ENCODE measurements around the gene ARHGAP12.

ARHGAP12 gene

GRCh38 chr10:31923389-31923788 is 5.2 kb downstream of the ARHGAP12 start:
- no peaks in the 10 kb centered on the region for H3K36me3 ChIP-seq (ENCODE audit: insufficient read depth, low read length)
- peaks cover 85% of the 10 kb centered on the region for H3K79me2 ChIP-seq (ENCODE audit: control insufficient read depth, insufficient read depth, low read length, unreplicated experiment)
- H3K27ac ChIP-seq (ENCODE audit: low read depth, low read length), result no peak overlapping the region
- H3K4me3 ChIP-seq (ENCODE audit: low read depth, low read length), result no peak overlapping the region
- H3K27me3 ChIP-seq (ENCODE audit: insufficient read depth, low read length), result no peaks in the 10 kb centered on the region
- H3K4me1 ChIP-seq (ENCODE audit: control insufficient read depth, insufficient read depth, low read length, unreplicated experiment), result peaks cover 12% of the 10 kb centered on the region
- H2AFZ ChIP-seq (ENCODE audit: low read length, unreplicated experiment), result no peak overlapping the region

GRCh38 chr10:31921031-31921430 is 7.6 kb downstream of the ARHGAP12 start:
- Histone ChIP-seq H3K79me2 (ENCODE audit: control insufficient read depth, insufficient read depth, low read length, unreplicated experiment) (peaks cover 87% of the 10 kb centered on the region), H3K27ac (ENCODE audit: low read depth, low read length) (no peak overlapping the region), H3K4me1 (ENCODE audit: control insufficient read depth, insufficient read depth, low read length, unreplicated experiment) (peaks cover 7% of the 10 kb centered on the region), H3K27me3 (ENCODE audit: insufficient read depth, low read length) (no peaks in the 10 kb centered on the region), H2AFZ (ENCODE audit: low read length, unreplicated experiment) (no peak overlapping the region), H3K4me3 (ENCODE audit: low read depth, low read length) (no peak overlapping the region), H3K36me3 (ENCODE audit: insufficient read depth, low read length) (no peaks in the 10 kb centered on the region)

GRCh38 chr10:31920538-31920937 is 8.1 kb downstream of the ARHGAP12 start:
- Histone ChIP-seq H3K4me1 (ENCODE audit: control insufficient read depth, insufficient read depth, low read length, unreplicated experiment) (peaks cover 5% of the 10 kb centered on the region), H2AFZ (ENCODE audit: low read length, unreplicated experiment) (no peak overlapping the region), H3K4me3 (ENCODE audit: low read depth, low read length) (no peak overlapping the region), H3K79me2 (ENCODE audit: control insufficient read depth, insufficient read depth, low read length, unreplicated experiment) (peaks cover 87% of the 10 kb centered on the region), H3K27ac (ENCODE audit: low read depth, low read length) (no peak overlapping the region), H3K27me3 (ENCODE audit: insufficient read depth, low read length) (no peaks in the 10 kb centered on the region), H3K36me3 (ENCODE audit: insufficient read depth, low read length) (no peaks in the 10 kb centered on the region)

GRCh38 chr10:31918671-31919409 is 9.8 kb downstream of the ARHGAP12 start:
- Histone ChIP-seq H3K27ac (ENCODE audit: low read depth, low read length) (no peak overlapping the region), H2AFZ (ENCODE audit: low read length, unreplicated experiment) (no peak overlapping the region), H3K4me1 (ENCODE audit: control insufficient read depth, insufficient read depth, low read length, unreplicated experiment) (peaks cover 1% of the 10 kb centered on the region), H3K79me2 (ENCODE audit: control insufficient read depth, insufficient read depth, low read length, unreplicated experiment) (peaks cover 87% of the 10 kb centered on the region), H3K27me3 (ENCODE audit: insufficient read depth, low read length) (no peaks in the 10 kb centered on the region), H3K4me3 (ENCODE audit: low read depth, low read length) (no peak overlapping the region), H3K36me3 (ENCODE audit: insufficient read depth, low read length) (no peaks in the 10 kb centered on the region)

GRCh38 chr10:31914370-31914769 is 14.3 kb downstream of the ARHGAP12 start:
- peaks cover 22% of the 10 kb centered on the region for H3K4me1 ChIP-seq (ENCODE audit: control insufficient read depth, insufficient read depth, low read length, unreplicated experiment)
- no peak overlapping the region for H2AFZ ChIP-seq (ENCODE audit: low read length, unreplicated experiment)
- H3K79me2 ChIP-seq (ENCODE audit: control insufficient read depth, insufficient read depth, low read length, unreplicated experiment), result peaks cover 95% of the 10 kb centered on the region
- no peak overlapping the region for H3K27ac ChIP-seq (ENCODE audit: low read depth, low read length)
- H3K27me3 ChIP-seq (ENCODE audit: insufficient read depth, low read length), result no peaks in the 10 kb centered on the region
- H3K4me3 ChIP-seq (ENCODE audit: low read depth, low read length), result no peak overlapping the region
- H3K36me3 ChIP-seq (ENCODE audit: insufficient read depth, low read length), result no peaks in the 10 kb centered on the region

GRCh38 chr10:31912898-31913850 is 15.5 kb downstream of the ARHGAP12 start:
- H3K36me3 ChIP-seq (ENCODE audit: insufficient read depth, low read length), result no peaks in the 10 kb centered on the region
- H3K79me2 ChIP-seq (ENCODE audit: control insufficient read depth, insufficient read depth, low read length, unreplicated experiment), result peaks cover 96% of the 10 kb centered on the region
- H3K27ac ChIP-seq (ENCODE audit: low read depth, low read length), result peak overlapping the region; percentile 62
- H3K27me3 ChIP-seq (ENCODE audit: insufficient read depth, low read length), result no peaks in the 10 kb centered on the region
- H2AFZ ChIP-seq (ENCODE audit: low read length, unreplicated experiment), result peak overlapping the region; percentile 33
- peak overlapping the region; percentile 68 for H3K4me3 ChIP-seq (ENCODE audit: low read depth, low read length)
- peaks cover 29% of the 10 kb centered on the region for H3K4me1 ChIP-seq (ENCODE audit: control insufficient read depth, insufficient read depth, low read length, unreplicated experiment)

GRCh38 chr10:31912289-31912688 is 16.3 kb downstream of the ARHGAP12 start:
- H3K36me3 ChIP-seq (ENCODE audit: insufficient read depth, low read length), result no peaks in the 10 kb centered on the region
- no peaks in the 10 kb centered on the region for H3K27me3 ChIP-seq (ENCODE audit: insufficient read depth, low read length)
- peak overlapping the region; percentile 62 for H3K27ac ChIP-seq (ENCODE audit: low read depth, low read length)
- no peak overlapping the region for H2AFZ ChIP-seq (ENCODE audit: low read length, unreplicated experiment)
- peaks cover 94% of the 10 kb centered on the region for H3K79me2 ChIP-seq (ENCODE audit: control insufficient read depth, insufficient read depth, low read length, unreplicated experiment)
- peak overlapping the region; percentile 68 for H3K4me3 ChIP-seq (ENCODE audit: low read depth, low read length)
- H3K4me1 ChIP-seq (ENCODE audit: control insufficient read depth, insufficient read depth, low read length, unreplicated experiment), result peaks cover 31% of the 10 kb centered on the region

- H3K4me3 ChIP-seq (ENCODE audit: low read depth, low read length), result no peak overlapping the region
- H2AFZ ChIP-seq (ENCODE audit: low read length, unreplicated experiment), result no peak overlapping the region
- peaks cover 31% of the 10 kb centered on the region for H3K4me1 ChIP-seq (ENCODE audit: control insufficient read depth, insufficient read depth, low read length, unreplicated experiment)
- no peak overlapping the region for H3K27ac ChIP-seq (ENCODE audit: low read depth, low read length)
- 0 out of 2 replicates have a peak, but pooled peaks cover 5% of the 10 kb centered on the region for H3K36me3 ChIP-seq (ENCODE audit: insufficient read depth, low read length)
- no peaks in the 10 kb centered on the region for H3K27me3 ChIP-seq (ENCODE audit: insufficient read depth, low read length)
- H3K79me2 ChIP-seq (ENCODE audit: control insufficient read depth, insufficient read depth, low read length, unreplicated experiment), result peaks cover 93% of the 10 kb centered on the region
Measured at GRCh38 chr10:31910016-31910415, 18.6 kb downstream of the ARHGAP12 start.

GRCh38 chr10:31908157-31908556 is 20.5 kb downstream of the ARHGAP12 start:
- Histone ChIP-seq H3K36me3 (ENCODE audit: insufficient read depth, low read length) (0 out of 2 replicates have a peak, but pooled peaks cover 7% of the 10 kb centered on the region), H3K79me2 (ENCODE audit: control insufficient read depth, insufficient read depth, low read length, unreplicated experiment) (peaks cover 92% of the 10 kb centered on the region), H2AFZ (ENCODE audit: low read length, unreplicated experiment) (no peak overlapping the region), H3K27ac (ENCODE audit: low read depth, low read length) (no peak overlapping the region), H3K4me1 (ENCODE audit: control insufficient read depth, insufficient read depth, low read length, unreplicated experiment) (peaks cover 23% of the 10 kb centered on the region), H3K27me3 (ENCODE audit: insufficient read depth, low read length) (no peaks in the 10 kb centered on the region), H3K4me3 (ENCODE audit: low read depth, low read length) (no peak overlapping the region)

GRCh38 chr10:31906039-31906438 is 22.6 kb downstream of the ARHGAP12 start:
- peaks cover 9% of the 10 kb centered on the region for H3K4me1 ChIP-seq (ENCODE audit: control insufficient read depth, insufficient read depth, low read length, unreplicated experiment)
- H3K79me2 ChIP-seq (ENCODE audit: control insufficient read depth, insufficient read depth, low read length, unreplicated experiment), result peaks cover 89% of the 10 kb centered on the region

More at GRCh38 chr10:31906039-31906438, 22.6 kb downstream of the ARHGAP12 start:
- no peak overlapping the region for H3K27ac ChIP-seq (ENCODE audit: low read depth, low read length)
- no peaks in the 10 kb centered on the region for H3K27me3 ChIP-seq (ENCODE audit: insufficient read depth, low read length)
- H2AFZ ChIP-seq (ENCODE audit: low read length, unreplicated experiment), result no peak overlapping the region
- no peak overlapping the region for H3K4me3 ChIP-seq (ENCODE audit: low read depth, low read length)
- H3K36me3 ChIP-seq (ENCODE audit: insufficient read depth, low read length), result 0 out of 2 replicates have a peak, but pooled peaks cover 7% of the 10 kb centered on the region
